H1 (cell line): ENCODE results near the gene ARID4B.

Experiments used
- BACH1 ChIP-seq: IDR thresholded peaks from 2 replicates; pipeline ENCODE4 v1.6.1; 2012; ENCODE audit warnings: low read length, improper control_type of control experiment
- EZH2 ChIP-seq: fragments of 200-600 bp; sonication (generic); IDR thresholded peaks from 2 replicates; pipeline ENCODE4 v1.7.1; 2012; ENCODE audit warnings: low read depth, mild to moderate bottlenecking, moderate library complexity, low read length, inconsistent platforms; ENCODE audit not compliant: severe bottlenecking
- NRF1 ChIP-seq: IDR thresholded peaks from 2 replicates; pipeline ENCODE4 v1.6.1; 2011; ENCODE audit warnings: mild to moderate bottlenecking, low read depth, low read length, improper control_type of control experiment
- POLR2A ChIP-seq, 2 experiments: IDR thresholded peaks; 1 replicate in 1 of 2; 2 replicates in 1 of 2; pipeline ENCODE4 v1.6.1; 2011; ENCODE audit warnings: low read depth in 2 of 2, low read length in 2 of 2, mild to moderate bottlenecking in 2 of 2; ENCODE audit errors: control extremely low read depth in 1 of 2
- POLR2AphosphoS5 ChIP-seq: IDR thresholded peaks from 2 replicates; pipeline ENCODE4 v1.6.1; 2011; ENCODE audit warnings: low read depth, low read length
- RAD21 ChIP-seq, 2 experiments: IDR thresholded peaks in 1 of 2; conservative IDR thresholded peaks in 1 of 2; 2 replicates each; pipeline ENCODE4 v1.6.1; 2011; ENCODE audit warnings: low read depth in 2 of 2, low read length in 2 of 2, improper control_type of control experiment in 1 of 2, inconsistent platforms in 1 of 2, mild to moderate bottlenecking in 1 of 2, moderate library complexity in 1 of 2
- SIN3A ChIP-seq, 2 experiments: IDR thresholded peaks in 1 of 2; conservative IDR thresholded peaks in 1 of 2; 2 replicates each; pipeline ENCODE4 v1.6.1; 2011 to 2012; ENCODE audit warnings: low read length in 2 of 2, improper control_type of control experiment in 1 of 2, low read depth in 1 of 2, mild to moderate bottlenecking in 1 of 2
- TBP ChIP-seq: IDR thresholded peaks from 2 replicates; pipeline ENCODE4 v1.6.1; 2011; ENCODE audit warnings: low read depth, low read length, improper control_type of control experiment
- TF ChIP-seq, protein P1 (sequence below), 3 experiments: IDR thresholded peaks; 1 replicate in 2 of 3; 2 replicates in 1 of 3; pipeline versions ENCODE4 v1.5.1 to v1.6.1; 2011; ENCODE audit warnings: low read length in 3 of 3, mild to moderate bottlenecking in 3 of 3, inconsistent platforms in 2 of 3, low read depth in 1 of 3, moderate library complexity in 1 of 3; ENCODE audit not compliant: insufficient read depth in 1 of 3; ENCODE audit errors: control extremely low read depth in 1 of 3

DNA sequence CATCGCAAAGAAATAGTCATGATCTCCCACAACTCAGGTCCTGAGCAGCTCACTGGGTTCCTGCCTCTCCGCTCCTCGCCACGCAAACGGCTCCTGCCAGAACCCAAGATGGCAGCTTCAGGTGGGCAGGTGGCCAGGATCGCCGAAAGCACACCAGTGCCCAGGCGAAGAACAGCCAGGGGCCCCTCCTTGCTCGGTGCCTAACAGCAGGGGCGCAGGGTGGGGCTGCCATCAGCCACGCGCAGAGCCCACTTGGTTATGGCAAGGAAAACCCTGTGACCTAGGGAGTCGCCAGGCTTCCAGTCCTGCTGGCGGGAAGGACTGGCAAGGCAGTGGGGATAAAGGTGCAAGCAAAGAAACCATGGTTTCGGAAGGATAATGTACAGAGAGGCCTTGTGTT lies 47.5 kb downstream of the ARID4B start:
- TF ChIP-seq POLR2AphosphoS5 (no peak), RAD21 (IDR thresholded peaks at IDR 0.05 in 1 of 2, conservative IDR thresholded peaks at IDR 0.05 in 1 of 2; ENCODE audit: low read depth in 2 of 2, low read length in 2 of 2) (no peak), EZH2 (no peak), BACH1 (no peak), NRF1 (no peak), SIN3A (conservative IDR thresholded peaks at IDR 0.05 in 1 of 2, IDR thresholded peaks at IDR 0.05 in 1 of 2; ENCODE audit: low read depth in 1 of 2, low read length in 2 of 2) (no peak), TBP (no peak), POLR2A (IDR thresholded peaks at IDR 0.05; ENCODE audit: control extremely low read depth in 1 of 2, low read depth in 2 of 2, low read length in 2 of 2) (no peak)
- TF ChIP-seq, protein P1, sequence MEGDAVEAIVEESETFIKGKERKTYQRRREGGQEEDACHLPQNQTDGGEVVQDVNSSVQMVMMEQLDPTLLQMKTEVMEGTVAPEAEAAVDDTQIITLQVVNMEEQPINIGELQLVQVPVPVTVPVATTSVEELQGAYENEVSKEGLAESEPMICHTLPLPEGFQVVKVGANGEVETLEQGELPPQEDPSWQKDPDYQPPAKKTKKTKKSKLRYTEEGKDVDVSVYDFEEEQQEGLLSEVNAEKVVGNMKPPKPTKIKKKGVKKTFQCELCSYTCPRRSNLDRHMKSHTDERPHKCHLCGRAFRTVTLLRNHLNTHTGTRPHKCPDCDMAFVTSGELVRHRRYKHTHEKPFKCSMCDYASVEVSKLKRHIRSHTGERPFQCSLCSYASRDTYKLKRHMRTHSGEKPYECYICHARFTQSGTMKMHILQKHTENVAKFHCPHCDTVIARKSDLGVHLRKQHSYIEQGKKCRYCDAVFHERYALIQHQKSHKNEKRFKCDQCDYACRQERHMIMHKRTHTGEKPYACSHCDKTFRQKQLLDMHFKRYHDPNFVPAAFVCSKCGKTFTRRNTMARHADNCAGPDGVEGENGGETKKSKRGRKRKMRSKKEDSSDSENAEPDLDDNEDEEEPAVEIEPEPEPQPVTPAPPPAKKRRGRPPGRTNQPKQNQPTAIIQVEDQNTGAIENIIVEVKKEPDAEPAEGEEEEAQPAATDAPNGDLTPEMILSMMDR (IDR thresholded peaks at IDR 0.05; ENCODE audit: control extremely low read depth in 1 of 3, insufficient read depth in 1 of 3, low read depth in 1 of 3, low read length in 3 of 3) = no peak
